Renal cortex interstitium (tissue), 11 donors: ENCODE data around the gene OR6S1. TPM values are rescaled to one million over a fixed set of nuclear protein-coding genes. Genes with fewer than 3 reads are reported as not detected.
"Not testable (repeated sequence)": the region's sequence is repeated elsewhere in the genome, so short reads cannot be mapped to it uniquely, and the experiment has no call there.

ENCODE experiments used
- DNase-seq, 11 donors: peaks; one replicate each; pipeline ENCODE4 v3.0.0-alpha.2; 2013; ENCODE audit warnings: low read depth in 9 of 11, low spot score in 4 of 11; ENCODE audit errors: extremely low read depth in 1 of 11
- polyA plus RNA-seq, 3 donors: library from polyadenylated mRNA; unstranded; fragments of 120-200 nt; gene quantifications; one replicate each; pipeline ENCODE4 v1.2.1, GENCODE V29; 2013; ENCODE audit not compliant: insufficient read length in 3 of 3

OR6S1 gene
- polyA plus RNA-seq, 3 donors = not detected

DNA sequence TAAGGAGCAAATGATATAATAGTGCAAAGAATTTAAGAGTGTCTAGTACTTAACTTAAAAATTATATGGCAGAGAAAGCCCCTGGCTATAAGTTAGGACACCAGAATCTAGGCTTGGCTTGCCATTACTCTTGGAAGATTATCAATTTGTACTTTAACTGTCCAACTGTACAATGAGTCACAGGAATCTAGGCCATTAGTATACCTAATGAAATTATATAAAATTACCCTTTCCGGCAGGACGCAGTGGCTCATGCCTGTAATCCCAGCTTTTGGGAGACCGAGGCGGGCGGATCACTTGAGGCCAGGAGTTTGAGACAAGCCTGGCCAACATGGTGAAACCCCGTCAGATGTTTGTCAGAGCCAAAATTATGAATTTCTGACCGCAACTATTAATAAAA lies 691 bp upstream of the OR6S1 start:
- DNase-seq = no peak

DNA sequence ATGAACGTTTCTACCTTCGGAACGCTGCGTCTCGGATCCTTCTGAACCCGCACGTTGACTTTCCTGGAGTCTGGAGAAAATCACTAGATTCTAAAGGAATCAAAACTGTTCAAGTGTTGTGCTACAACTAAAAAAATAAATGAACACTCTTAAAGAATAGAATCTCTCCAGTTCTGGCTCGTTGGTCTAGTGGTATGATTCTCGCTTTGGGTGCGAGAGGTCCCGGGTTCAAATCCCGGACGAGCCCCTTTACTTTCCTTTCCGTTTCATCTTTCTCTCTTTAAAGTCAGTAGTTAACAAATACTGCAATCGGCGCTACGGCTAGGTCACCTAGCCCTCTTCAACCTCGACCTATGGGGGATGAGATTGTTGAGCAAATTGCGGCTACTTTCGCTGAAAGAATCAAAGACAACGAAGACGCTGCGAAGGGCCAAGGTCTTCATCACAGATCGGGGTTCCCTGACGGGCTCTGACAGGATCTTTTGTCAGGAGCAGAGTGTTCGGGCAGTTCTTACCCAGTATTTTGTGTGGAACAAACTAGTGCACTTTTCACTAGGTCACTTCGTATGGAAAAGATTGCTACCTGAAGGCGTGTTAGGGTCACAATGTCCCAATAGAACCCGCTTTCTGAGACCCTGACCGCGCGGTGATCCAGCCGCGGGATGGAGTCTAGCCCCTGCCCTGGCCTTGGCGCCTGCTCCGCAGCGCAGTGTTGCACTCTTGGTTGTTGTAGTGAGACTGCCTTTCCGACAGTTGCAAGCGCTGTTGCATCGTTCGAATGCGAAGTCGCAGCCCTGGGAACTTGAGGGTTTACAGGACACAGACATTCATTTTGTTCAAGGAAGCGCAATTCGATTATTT lies 8.4 kb downstream of the OR6S1 start:
- no peak for DNase-seq

DNA sequence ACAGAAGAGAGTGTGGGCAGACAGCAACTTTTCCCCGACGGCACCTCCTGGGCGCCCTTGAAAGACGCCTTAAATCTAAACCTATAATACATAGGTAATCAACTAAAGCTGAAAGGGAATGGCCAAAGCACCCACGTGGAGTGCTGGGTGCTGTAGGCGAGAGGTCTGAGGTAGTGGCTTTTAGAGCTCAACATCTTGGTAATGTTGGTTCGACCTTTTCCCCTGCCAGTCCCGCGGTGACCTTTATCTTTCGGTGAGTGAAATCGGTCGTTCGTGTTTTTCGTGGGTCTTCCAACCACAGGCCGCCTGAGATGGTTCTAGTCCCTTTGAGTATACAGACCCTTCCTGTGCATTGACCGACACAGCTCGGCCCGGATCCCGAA lies 9.1 kb downstream of the OR6S1 start:
- no peak for DNase-seq

DNA sequence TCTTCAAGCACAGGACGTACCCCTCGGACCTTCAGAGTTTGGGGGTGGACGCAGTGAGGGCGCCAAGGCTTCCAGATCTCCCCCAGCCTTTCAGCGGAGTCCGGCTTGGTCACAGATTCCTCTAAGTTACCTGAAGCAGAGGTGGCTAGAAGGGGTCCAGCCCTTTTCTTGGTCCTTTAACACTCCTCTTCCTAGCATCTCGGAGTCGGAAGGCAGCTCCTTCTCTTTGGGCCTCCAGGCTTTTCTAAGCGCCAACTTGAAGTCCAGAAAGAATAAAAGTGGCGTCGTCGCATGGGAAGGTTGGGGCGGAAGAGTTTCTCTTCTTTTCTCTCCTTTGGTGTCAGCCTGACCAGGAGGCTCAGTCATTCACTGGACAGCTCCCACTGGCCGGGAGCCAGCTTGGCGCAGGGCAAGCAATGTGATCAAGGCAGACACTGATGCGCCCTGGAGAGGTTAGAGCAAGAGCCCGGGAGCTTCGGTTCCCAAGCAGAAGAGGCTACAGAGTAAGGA lies 9.6 kb downstream of the OR6S1 start:
- DNase-seq = peak in 1 of 11 donors; percentile 48

DNA sequence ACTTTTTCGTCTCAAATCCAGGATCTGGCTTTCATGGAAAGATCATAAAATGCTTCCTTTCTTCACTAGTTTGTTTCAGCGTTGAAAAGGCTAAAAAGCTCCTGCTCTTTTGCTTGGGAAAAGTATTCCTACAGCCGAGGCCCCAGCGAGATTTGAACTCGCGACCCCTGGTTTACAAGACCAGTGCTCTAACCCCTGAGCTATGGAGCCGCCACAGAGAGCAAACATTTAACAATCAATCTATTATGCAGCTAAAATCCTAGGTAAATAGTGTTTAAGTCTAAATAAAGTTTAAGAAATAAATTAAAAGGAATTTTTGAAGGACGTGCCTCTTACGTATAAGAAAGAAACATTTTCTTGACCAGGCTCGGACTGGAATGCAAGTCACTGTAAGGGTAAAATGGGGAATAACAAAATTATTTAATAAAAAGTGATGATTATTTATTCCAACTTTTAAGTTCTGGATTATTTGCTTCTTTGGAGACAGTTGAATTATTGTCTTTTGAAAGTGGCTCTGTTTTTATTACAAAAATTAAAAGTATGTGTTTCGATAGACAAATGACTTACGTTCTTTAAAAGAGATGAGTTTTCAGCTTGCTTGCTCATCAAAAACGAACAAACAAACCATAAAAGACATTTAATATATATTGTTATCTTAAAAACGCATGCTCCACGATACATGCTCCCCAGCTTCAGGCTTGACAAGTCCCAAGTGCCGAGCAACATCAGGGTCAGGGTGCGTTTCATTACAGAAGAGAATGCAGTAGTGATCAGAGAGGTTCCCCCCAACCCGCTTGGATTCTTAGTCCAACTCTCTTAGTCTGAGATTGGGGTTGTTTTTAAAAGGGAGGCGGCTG lies 10.2 kb downstream of the OR6S1 start:
- peak in 1 of 11 donors; percentile 34 for DNase-seq

DNA sequence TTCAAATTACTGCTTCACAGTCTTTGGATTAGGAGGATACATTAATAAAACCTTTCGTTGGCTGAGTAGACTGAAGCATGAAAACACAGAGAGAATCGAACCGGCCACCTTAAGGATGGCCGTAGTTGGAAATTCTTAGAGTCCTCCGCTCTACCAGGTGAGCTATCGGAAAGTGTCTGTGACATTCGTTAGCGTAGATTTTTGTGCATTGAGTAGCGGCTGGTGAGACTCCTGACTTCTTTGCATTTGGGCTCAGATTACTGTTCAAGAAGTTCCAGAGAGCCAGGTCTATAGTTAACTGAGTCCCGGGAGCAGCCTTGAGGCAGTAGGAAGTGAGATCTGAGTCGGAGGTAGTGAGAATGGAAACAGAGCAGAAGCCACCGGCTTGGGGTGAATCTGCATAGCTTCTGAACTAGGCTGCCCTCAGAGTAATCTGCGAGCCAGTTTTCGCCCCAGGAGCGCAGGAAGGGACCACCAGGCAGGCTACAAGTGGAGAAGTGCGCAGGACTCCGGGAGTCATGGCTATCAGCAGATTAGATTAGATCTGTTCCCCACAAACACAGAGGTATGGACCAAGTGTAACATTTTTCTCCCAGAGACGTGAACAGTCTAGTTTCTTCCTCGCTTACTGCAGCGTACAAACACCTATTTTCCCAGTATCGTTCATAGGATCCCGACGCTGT lies 11.0 kb downstream of the OR6S1 start:
- DNase-seq = no peak

DNA sequence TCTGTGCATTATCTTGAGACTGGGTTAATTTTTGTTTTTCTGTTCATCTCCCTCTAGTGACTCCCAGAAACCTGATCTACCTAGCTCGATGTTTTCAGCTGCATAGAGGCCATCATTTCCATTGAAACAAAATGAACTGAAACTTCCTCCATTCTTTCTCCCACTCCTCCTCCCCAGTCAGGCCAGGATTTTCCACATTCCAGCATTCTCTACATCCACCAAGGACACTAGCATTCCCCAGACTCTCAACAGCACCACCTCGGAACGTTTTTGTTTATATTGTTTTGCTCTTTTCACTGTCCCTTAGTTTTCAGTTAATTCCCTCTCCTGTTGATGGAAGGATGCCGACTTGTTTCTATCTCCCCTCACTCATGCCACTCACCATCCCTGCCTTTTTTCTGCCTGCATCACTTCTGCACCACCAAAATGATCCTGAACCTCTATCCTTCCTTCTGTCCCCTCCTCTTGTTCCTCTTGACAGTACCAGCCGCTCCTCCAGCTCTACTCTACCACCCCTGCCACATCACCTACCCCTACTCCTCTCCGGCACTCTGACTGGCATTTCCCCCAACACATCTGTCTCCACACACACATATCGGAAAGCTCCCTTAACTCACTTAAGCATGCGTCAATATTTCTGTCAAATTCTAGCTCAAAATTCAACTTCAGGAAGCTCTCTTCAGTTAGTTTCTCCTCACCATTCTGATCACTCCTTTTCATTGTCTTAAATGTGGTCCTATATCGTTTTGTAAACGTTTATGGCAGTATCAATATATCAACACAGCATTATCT lies 13.2 kb downstream of the OR6S1 start:
- DNase-seq = no peak

DNA sequence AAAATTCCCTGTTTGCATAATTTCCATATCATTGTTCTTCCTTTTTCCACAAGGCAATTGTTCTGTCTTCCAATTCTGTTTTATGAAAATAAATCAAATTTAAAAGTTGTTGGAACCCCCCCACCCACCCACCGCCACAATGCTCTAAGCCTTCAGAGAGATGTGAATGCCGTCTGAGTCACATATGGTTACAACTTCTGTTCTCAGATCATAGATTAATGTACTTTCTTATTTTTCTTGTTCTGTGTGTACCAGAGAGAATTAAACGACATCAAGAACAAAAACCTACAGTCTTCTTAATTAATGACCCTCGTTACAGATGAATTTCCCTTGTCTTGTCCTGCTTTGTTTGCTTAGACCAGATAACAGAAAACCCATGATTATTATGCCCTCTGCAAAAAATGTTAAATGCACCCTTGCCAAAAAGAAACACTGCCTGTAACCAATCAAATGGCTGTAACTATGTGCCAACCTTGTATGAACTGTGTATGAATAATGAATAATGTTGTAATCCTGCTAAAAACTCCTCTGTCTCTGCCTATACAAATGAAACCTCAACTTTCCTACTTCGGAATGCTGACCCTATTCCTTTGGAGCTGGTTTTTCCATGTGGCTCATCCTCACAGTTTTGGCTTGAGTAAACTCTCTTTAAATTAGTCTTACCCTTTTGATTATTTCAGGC lies 14.0 kb downstream of the OR6S1 start:
- no peak for DNase-seq

DNA sequence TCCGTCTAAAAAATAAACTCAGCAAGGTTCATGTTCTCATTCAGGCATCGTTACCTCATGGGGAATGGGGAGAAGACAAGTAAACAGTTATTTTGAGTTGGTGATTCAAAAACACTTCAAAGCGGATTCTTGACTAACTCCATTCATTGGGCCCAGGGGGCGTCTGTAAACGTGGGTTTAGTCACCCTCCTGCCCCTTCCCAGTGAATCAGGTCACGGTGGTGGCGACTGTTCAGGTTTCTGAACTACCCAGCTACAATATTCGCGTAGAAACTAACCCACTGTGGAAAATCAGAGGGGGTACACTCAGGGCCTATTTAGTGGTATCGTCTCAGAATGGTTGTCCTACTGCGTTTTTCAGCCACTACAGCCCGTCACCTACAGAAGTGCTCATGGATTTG lies 15.2 kb downstream of the OR6S1 start:
- DNase-seq = no peak

DNA sequence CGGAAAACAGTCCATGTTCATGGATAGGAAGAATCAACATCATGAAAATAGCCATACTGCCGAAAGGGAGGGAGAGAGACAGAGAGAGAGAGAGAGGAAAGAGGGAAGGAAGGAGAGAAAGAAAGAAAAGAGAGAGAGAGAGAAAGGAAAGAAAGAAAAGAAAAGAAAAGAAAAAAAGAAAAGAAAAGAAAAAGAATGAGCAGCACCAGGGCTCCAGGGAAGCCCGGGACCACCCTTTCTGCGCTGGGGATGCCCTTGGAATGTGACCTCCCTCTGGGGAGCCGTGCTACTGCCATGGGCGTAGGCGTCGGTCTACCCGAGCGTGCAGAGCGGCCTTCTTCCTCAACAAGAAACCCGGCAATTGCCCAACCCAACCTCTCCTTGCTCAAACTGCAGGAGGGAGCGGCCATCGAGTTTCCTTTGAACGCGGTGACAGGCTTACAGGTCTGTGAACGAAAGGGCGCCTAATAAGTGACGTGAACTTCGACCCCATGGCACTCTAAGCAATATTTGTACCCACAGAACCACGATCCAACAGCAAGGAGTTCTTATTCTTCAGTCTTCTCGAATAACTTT lies 16.9 kb downstream of the OR6S1 start:
- DNase-seq = no peak

DNA sequence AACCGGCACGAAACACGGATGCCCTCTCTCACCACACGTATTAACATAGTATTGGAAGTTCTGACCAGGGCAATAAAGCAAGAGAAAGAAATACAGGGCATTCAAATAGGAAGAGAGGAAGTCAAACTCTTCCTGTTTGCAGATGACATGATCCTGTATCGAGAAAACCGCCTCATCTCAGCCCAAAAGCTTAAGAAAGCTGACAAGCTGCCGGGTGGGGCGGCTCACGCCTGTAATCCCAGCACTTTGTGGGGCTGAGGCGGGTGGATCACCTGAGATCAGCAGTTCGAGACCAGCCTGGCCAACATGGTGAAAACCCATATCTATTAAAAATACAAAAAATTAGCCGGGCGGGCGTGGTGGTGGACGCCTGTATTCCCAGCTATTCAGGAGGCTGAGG lies 17.7 kb downstream of the OR6S1 start:
- no peak for DNase-seq

DNA sequence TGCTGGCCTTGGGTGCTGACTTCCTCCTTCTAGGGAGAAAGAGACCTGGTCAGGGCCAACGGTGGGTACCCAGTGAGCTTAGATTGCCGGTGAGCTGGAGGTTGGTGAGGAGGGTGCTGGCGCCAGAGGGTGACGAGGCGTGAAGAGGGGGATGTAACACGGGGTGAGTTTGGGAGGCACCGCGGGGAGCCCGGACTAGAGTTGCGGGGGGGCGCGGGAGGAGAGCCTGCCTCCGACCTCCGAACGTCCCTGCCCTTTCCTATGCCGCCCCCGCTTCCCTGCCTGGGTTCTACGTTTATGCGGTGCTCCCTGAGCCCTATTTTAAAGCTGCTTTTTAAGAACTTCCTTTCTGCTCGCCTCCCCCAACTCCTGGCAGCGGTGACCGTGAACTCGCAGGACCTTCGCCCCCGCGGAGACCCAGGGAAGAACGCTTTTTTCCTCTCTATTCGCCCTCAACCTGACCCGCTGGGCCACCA lies 18.6 kb downstream of the OR6S1 start:
- DNase-seq = no peak

DNA sequence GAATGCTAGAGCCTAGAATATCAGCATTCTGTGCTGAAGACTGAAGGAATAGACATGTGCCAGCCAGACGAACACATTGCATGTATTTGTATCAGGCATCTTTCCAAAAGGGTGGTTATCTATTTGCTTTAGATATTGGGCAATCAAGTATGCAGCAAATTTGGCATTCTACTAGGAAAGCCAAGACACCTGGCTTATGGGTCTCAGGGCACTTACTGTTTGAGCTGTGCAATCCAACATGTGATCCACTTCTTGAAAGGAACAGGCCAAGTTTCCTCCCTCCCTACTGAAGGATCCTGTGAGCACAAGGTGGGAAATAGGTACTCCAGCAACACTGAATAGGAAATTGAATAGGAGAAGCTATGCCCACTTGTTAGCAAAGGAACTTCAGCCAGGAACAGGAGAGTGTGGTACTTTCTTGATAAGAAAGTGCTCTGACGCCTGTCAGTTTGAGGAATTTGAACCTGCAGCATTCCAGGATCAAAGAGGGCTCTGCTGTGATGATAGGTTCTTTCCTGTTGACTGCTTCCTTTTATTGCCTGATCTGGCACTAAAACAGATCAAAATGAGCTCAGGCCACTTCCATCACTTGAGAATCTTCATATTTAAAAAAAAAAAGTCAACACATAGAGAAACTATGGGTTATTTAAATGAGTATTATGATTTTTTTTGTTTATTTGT lies 20.6 kb downstream of the OR6S1 start:
- DNase-seq = no peak

DNA sequence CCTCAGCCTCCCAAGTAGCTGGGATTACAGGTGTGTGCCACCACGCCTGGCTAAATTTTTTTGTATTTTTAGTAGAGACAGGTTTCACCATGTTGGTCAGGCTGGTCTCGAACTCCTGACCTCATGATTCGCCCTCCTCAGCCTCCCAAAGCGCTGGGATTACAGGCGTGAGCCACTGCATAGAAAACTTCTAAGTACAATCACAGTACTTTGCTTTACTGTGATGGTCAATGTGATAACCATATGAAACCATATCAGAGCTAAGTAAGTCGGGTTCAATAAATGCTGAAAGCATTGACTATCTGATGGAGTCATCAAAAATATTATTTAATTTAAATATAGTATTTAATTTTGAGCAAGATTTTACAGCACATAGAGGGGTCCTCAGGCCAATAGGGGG lies 21.8 kb downstream of the OR6S1 start:
- DNase-seq = not testable (repeated sequence)

DNA sequence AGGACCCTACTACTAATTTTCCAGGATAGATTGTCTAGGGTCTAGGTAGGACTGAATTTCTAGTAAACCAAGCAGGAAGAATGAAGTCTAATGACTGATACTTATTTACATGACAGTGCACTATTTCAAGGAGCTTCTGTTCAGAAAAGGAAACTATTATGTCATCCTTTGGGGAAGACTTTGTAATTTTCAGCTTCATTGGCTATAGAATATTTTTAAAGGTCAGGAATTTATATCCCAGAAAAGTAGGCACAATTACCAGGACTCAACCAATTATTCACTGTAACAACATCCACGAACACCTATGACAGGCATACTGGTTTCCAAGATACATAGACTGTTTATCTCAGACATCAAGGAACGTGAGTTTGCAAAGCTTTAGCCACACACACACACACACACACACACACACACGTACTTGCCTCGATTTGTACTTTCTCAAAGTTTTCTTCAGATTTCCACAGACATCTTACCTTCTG lies 23.2 kb downstream of the OR6S1 start:
- DNase-seq = no peak

DNA sequence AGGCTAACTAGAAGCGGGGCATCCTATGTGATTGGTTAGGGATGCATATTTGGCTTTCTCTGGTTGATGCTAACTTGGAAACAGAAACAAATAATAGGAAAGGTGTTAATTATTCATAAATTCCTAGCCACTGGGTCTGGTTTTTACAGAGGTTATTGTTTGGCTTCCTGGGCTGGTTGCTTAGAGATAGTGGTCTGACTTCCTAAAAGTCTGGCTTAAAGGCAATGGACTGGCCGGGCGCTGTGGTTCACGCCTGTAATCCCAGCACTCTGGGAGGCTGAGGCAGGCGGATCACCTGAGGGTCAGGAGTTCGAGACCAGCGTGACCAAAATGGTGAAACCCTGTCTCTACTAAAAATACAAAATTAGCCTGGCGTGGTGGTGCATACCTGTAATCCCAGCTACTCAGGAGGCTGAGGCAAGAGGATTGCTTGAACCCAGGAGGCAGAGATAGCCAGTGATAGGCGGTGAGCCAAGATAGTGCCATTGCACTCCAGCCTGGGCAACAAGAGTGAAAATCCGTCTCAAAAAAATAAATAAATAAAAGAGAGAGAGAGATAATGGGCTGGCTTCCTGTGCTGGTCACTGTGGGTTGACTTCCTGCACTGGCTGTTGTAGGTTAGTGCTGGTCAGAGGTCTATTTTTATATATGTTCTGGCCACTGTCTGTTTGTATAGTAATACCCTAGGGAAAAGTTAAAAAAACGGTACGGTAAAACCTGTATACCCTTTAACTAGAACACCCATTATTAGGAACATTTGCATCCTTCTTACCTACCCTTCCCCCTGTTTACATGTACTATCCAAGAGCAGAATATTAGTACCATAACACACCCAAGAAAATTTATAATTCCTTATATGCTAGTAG lies 24.1 kb downstream of the OR6S1 start:
- no peak for DNase-seq
